ENCODE measurements around the gene KCNMB1.

GRCh38 chr5:170333161-170333910, 55.8 kb downstream of the KCNMB1 start:
- TF ChIP-seq CTCF (IDR thresholded peaks at IDR 0.05) (no peak), POLR2A (IDR thresholded peaks at IDR 0.05) (no peak)
